ENCODE measurements around the gene SLC25A6.

GRCh38 chrX:1360171-1360570, 31.7 kb downstream of the SLC25A6 start:
- TF ChIP-seq CTCF (IDR thresholded peaks at IDR 0.05; ENCODE audit: poor library complexity, severe bottlenecking) (no peak), POLR2AphosphoS5 (IDR thresholded peaks at IDR 0.05) (no peak), REST (IDR thresholded peaks at IDR 0.05; ENCODE audit: borderline replicate concordance) (no peak), EP300 (conservative IDR thresholded peaks at IDR 0.05; ENCODE audit: poor library complexity, severe bottlenecking) (no peak), EZH2 (IDR thresholded peaks at IDR 0.05; ENCODE audit: borderline replicate concordance, insufficient read depth, low read length, poor library complexity, severe bottlenecking) (no peak), RAD21 (conservative IDR thresholded peaks at IDR 0.05) (no peak)
